Thoracic aorta (tissue), 2 donors: ENCODE results near the gene CCDC51. TPM values are rescaled to one million over a fixed set of nuclear protein-coding genes. Genes with fewer than 3 reads are reported as not detected.
"Not testable (repeated sequence)": the region's sequence is repeated elsewhere in the genome, so short reads cannot be mapped to it uniquely, and the experiment has no call there.

Experiments used
- ATAC-seq: fragments of 150-250 bp; one replicate; pipeline ENCODE4 v1.8.0; 2017; ENCODE audit warnings: low read depth; ENCODE audit not compliant: insufficient number of reproducible peaks, low FRiP score
- DNase-seq: peaks from one replicate; pipeline ENCODE4 v3.0.0-alpha.2; 2020; ENCODE audit warnings: low spot score
- H3K27ac ChIP-seq, 2 donors: fragments of 200-600 bp; sonication (generic); 1 replicate in 1 of 2; 2 replicates in 1 of 2; pipeline ENCODE4 v1.5.1; 2016; ENCODE audit warnings: mild to moderate bottlenecking in 2 of 2, moderate library complexity in 2 of 2
- H3K27me3 ChIP-seq: fragments of 200-600 bp; sonication (generic); replicated peaks from 2 replicates; pipeline ENCODE4 v1.6.0; 2016; ENCODE audit warnings: mild to moderate bottlenecking; ENCODE audit not compliant: insufficient read depth
- H3K36me3 ChIP-seq: fragments of 200-600 bp; sonication (generic); one replicate; pipeline ENCODE4 v1.5.1; 2016
- H3K4me1 ChIP-seq, 2 donors: fragments of 200-600 bp; sonication (generic); 1 replicate in 1 of 2; 2 replicates in 1 of 2; pipeline versions ENCODE4 v1.5.1 to v1.6.0; 2016; ENCODE audit warnings: low read depth in 2 of 2, mild to moderate bottlenecking in 1 of 2; ENCODE audit not compliant: control insufficient read depth in 1 of 2
- H3K4me3 ChIP-seq: fragments of 200-600 bp; sonication (generic); 2 replicates; pipeline ENCODE4 v1.5.1; 2016; ENCODE audit warnings: mild to moderate bottlenecking
- H3K9me3 ChIP-seq: fragments of 200-600 bp; sonication (generic); 2 replicates; pipeline ENCODE4 v1.5.1; 2016
- CTCF ChIP-seq: fragments of 200-600 bp; sonication (generic); IDR thresholded peaks from one replicate; pipeline ENCODE4 v1.5.1; 2019; ENCODE audit warnings: antibody characterized with exemption
- total RNA-seq, 2 donors: library from RNA; depleted of rRNA; stranded (reverse); fragments of >200 nt; gene quantifications; one replicate each; pipeline versions ENCODE4 v1.1.0 to v1.2.3, GENCODE V29; 2016

The CCDC51 gene
- total RNA-seq, 2 donors from 2014 or later: 5.9 to 15.2 TPM

GRCh38 chr3:48477959-48478520, 38.1 kb upstream of the CCDC51 start:
- Histone ChIP-seq H3K4me3 (no peak overlapping the region), H3K4me1 (peaks cover 0 to 8% of the 10 kb centered on the region in 2 donors), H3K9me3 (no peaks in the 10 kb centered on the region), H3K27ac (no peak overlapping the region), H3K27me3 (no peaks in the 10 kb centered on the region), H3K36me3 (peaks cover 8% of the 10 kb centered on the region)
- no peak for TF ChIP-seq CTCF
- no peak for DNase-seq
- ATAC-seq: no peak

GRCh38 chr3:48476426-48477053, 36.6 kb upstream of the CCDC51 start:
- Histone ChIP-seq H3K9me3 (no peaks in the 10 kb centered on the region), H3K4me1 (peaks cover 6 to 16% of the 10 kb centered on the region in 2 donors), H3K27ac (no peak overlapping the region), H3K36me3 (peaks cover 8% of the 10 kb centered on the region), H3K27me3 (no peaks in the 10 kb centered on the region), H3K4me3 (no peak overlapping the region)
- DNase-seq (no peak), ATAC-seq (no peak)
- TF ChIP-seq CTCF: no peak

- H3K36me3 ChIP-seq: peaks cover 8% of the 10 kb centered on the region
- no peak overlapping the region for H3K4me3 ChIP-seq
- H3K27ac ChIP-seq: no peak overlapping the region
- no peaks in the 10 kb centered on the region for H3K9me3 ChIP-seq
- H3K27me3 ChIP-seq: no peaks in the 10 kb centered on the region
- no peak for TF ChIP-seq CTCF
- H3K4me1 ChIP-seq: peaks cover 16 to 30% of the 10 kb centered on the region in 2 donors
- no peak for ATAC-seq
- no peak for DNase-seq
Observed at GRCh38 chr3:48475188-48475587, 35.3 kb upstream of the CCDC51 start.

- peaks cover 22 to 35% of the 10 kb centered on the region in 2 donors for H3K4me1 ChIP-seq
- H3K36me3 ChIP-seq: peaks cover 8% of the 10 kb centered on the region
- no peak for TF ChIP-seq CTCF
- DNase-seq (no peak), ATAC-seq (no peak)
- no peaks in the 10 kb centered on the region for H3K27me3 ChIP-seq
- no peak overlapping the region for H3K4me3 ChIP-seq
- no peak overlapping the region for H3K27ac ChIP-seq
- H3K9me3 ChIP-seq: no peaks in the 10 kb centered on the region
Observed at GRCh38 chr3:48474619-48475018, 34.7 kb upstream of the CCDC51 start.

- Histone ChIP-seq H3K36me3 (peaks cover 13% of the 10 kb centered on the region), H3K27ac (peak overlapping the region; percentile 96 to 97), H3K4me1 (peaks cover 27 to 41% of the 10 kb centered on the region in 2 donors)
- not testable (repeated sequence) for DNase-seq, H3K27me3 ChIP-seq, H3K4me3 ChIP-seq, H3K9me3 ChIP-seq, ATAC-seq
Observed at GRCh38 chr3:48474031-48474430, 34.1 kb upstream of the CCDC51 start.

- ATAC-seq (no peak), DNase-seq (no peak)
- Histone ChIP-seq H3K36me3 (peaks cover 18% of the 10 kb centered on the region), H3K4me3 (no peak overlapping the region), H3K27me3 (no peaks in the 10 kb centered on the region), H3K9me3 (no peaks in the 10 kb centered on the region), H3K27ac (peak overlapping the region; percentile 96 to 97), H3K4me1 (peaks cover 31 to 46% of the 10 kb centered on the region in 2 donors)
- TF ChIP-seq CTCF: no peak
Observed at GRCh38 chr3:48473617-48473952, 33.7 kb upstream of the CCDC51 start.
